Left colon (tissue), 2 donors: Measurements from ENCODE around the gene USP31. TPM values are rescaled to one million over a fixed set of nuclear protein-coding genes. Genes with fewer than 3 reads are reported as not detected.
"Not testable (repeated sequence)": the region's sequence is repeated elsewhere in the genome, so short reads cannot be mapped to it uniquely, and the experiment has no call there.

Experiments
- ATAC-seq: fragments of 200-7000 bp; cut with Tn5 transposase; one replicate; pipeline ENCODE4 v1.9.1; 2020; ENCODE audit warnings: mild to moderate bottlenecking, moderate library complexity
- DNase-seq, 2 donors: peaks; one replicate each; pipeline ENCODE4 v3.0.0-alpha.2; 2020
- intact Hi-C, 2 donors: fragments of 100-400 bp; cut with DNase I in 1 of 2; cut with micrococcal nuclease in 1 of 2; formaldehyde crosslinking; loops; one replicate each; pipeline versions ENCODE4 v1.11.2 to v1.14.0; 2022; cut with DNase I, micrococcal nuclease
- total RNA-seq, 2 donors: library from RNA; stranded (reverse); fragmentation: NEBNext Ultra II Directional; extraction: Animal tissue kit (Norgen Biotek cat#: 25700); gene quantifications; one replicate each; pipeline ENCODE4 v1.2.1, GENCODE V29; 2021
- donor health status: DM: no; HTN: no; CAD: no.
- donor health status: DM: yes; HTN: yes; CAD: no.

Gene USP31
- total RNA-seq, 2 donors from 2014 or later = 5.8 to 7.5 TPM

GRCh38 chr16:23164736-23165135 is 15.5 kb upstream of the USP31 start:
- intact Hi-C loops = no loop called here
- no peak for DNase-seq
- no peak for ATAC-seq

- intact Hi-C loops = no loop called here
- ATAC-seq (no peak), DNase-seq (no peak)
Measured at GRCh38 chr16:23163921-23164320, 14.7 kb upstream of the USP31 start.

- intact Hi-C loops = no loop called here
- DNase-seq (no peak), ATAC-seq (no peak)
Measured at GRCh38 chr16:23160574-23160973, 11.3 kb upstream of the USP31 start.

GRCh38 chr16:23160082-23160481 is 10.8 kb upstream of the USP31 start:
- no peak for DNase-seq
- ATAC-seq = no peak
- intact Hi-C loops = no loop called here

- intact Hi-C loops = no loop called here
- ATAC-seq (no peak), DNase-seq (no peak)
Measured at GRCh38 chr16:23158114-23158513, 8.9 kb upstream of the USP31 start.

GRCh38 chr16:23156946-23157460 is 7.8 kb upstream of the USP31 start:
- no peak for DNase-seq
- ATAC-seq = no peak
- intact Hi-C loops = no loop called here

GRCh38 chr16:23156110-23156509 is 6.9 kb upstream of the USP31 start:
- intact Hi-C loops = no loop called here
- ATAC-seq = no peak
- DNase-seq = no peak

GRCh38 chr16:23155445-23156049 is 6.3 kb upstream of the USP31 start:
- ATAC-seq (peak; percentile 75), DNase-seq (peak in 1 of 2 donors; percentile 35)
- intact Hi-C loops = no loop called here

- no peak for DNase-seq
- ATAC-seq = no peak
- intact Hi-C loops = no loop called here
Measured at GRCh38 chr16:23152386-23153178, 3.3 kb upstream of the USP31 start.

GRCh38 chr16:23149993-23150364 is 727 bp upstream of the USP31 start:
- ATAC-seq (no peak), DNase-seq (no peak)
- intact Hi-C loops = no loop called here

GRCh38 chr16:23148513-23149266 is 562 bp downstream of the USP31 start:
- intact Hi-C loops = no loop called here
- ATAC-seq = peak; percentile 74
- DNase-seq = peak; percentile 76 to 81

GRCh38 chr16:23148166-23148512 is 1.1 kb downstream of the USP31 start:
- DNase-seq (no peak), ATAC-seq (peak; percentile 1)
- intact Hi-C loops = no loop called here

- no peak for DNase-seq
- ATAC-seq = no peak
- intact Hi-C loops = no loop called here
Measured at GRCh38 chr16:23147666-23148065, 1.6 kb downstream of the USP31 start.

GRCh38 chr16:23146877-23147601 is 2.2 kb downstream of the USP31 start:
- DNase-seq = peak in 1 of 2 donors; percentile 10
- intact Hi-C loops = no loop called here
- ATAC-seq = no peak

- DNase-seq = no peak
- intact Hi-C loops = no loop called here
- ATAC-seq = no peak
Measured at GRCh38 chr16:23145608-23146007, 3.6 kb downstream of the USP31 start.

- intact Hi-C loops = no loop called here
- no peak for DNase-seq
Measured at GRCh38 chr16:23145186-23145585, 4.1 kb downstream of the USP31 start.

GRCh38 chr16:23144393-23144792 is 4.9 kb downstream of the USP31 start:
- DNase-seq, intact Hi-C loops, ATAC-seq: not testable (repeated sequence)

More at GRCh38 chr16:23145186-23145585, 4.1 kb downstream of the USP31 start:
- no peak for ATAC-seq

GRCh38 chr16:23143391-23143790 is 5.9 kb downstream of the USP31 start:
- intact Hi-C loops = no loop called here
- no peak for ATAC-seq
- DNase-seq = no peak
